Prostate gland (tissue), 2 donors: ENCODE data around the gene CTPS2. TPM values are rescaled to one million over a fixed set of nuclear protein-coding genes. Genes with fewer than 3 reads are reported as not detected.
"Not testable (repeated sequence)": the region's sequence is repeated elsewhere in the genome, so short reads cannot be mapped to it uniquely, and the experiment has no call there.

Experiments used
- DNase-seq: peaks from one replicate; pipeline ENCODE4 v3.0.0-alpha.2; 2019; ENCODE audit warnings: low spot score
- H3K27ac ChIP-seq, 2 donors: fragments of 200-600 bp; sonication (generic); 2 replicates each; pipeline ENCODE4 v1.5.1; 2017 to 2019
- H3K27me3 ChIP-seq: fragments of 200-600 bp; sonication (generic); replicated peaks from 2 replicates; pipeline ENCODE4 v1.5.1; 2019; ENCODE audit not compliant: insufficient read depth
- H3K36me3 ChIP-seq, 2 donors: fragments of 200-600 bp; sonication (generic); 1 replicate in 1 of 2; 2 replicates in 1 of 2; pipeline versions ENCODE4 v1.5.1 to v1.8.1; 2017 to 2019
- H3K4me1 ChIP-seq: fragments of 200-600 bp; sonication (generic); replicated peaks from 2 replicates; pipeline ENCODE4 v1.5.1; 2019
- H3K4me3 ChIP-seq, 2 donors: fragments of 200-600 bp; sonication (generic); 2 replicates each; pipeline ENCODE4 v1.5.1; 2017 to 2019
- H3K9me3 ChIP-seq: fragments of 200-600 bp; sonication (generic); 2 replicates; pipeline ENCODE4 v1.5.1; 2017
- CTCF ChIP-seq, 4 experiments: fragments of 200-600 bp in 2 of 4; fragments of 450-650 bp in 2 of 4; sonication (generic) in 2 of 4; IDR thresholded peaks; 1 replicate in 3 of 4; 2 replicates in 1 of 4; pipeline ENCODE4 v1.5.1; 2016 to 2019; ENCODE audit warnings: antibody characterized with exemption in 4 of 4, mild to moderate bottlenecking in 2 of 4, moderate library complexity in 2 of 4
- POLR2A ChIP-seq: fragments of 450-650 bp; IDR thresholded peaks from one replicate; pipeline ENCODE4 v1.6.1; 2016; ENCODE audit warnings: antibody characterized with exemption, mild to moderate bottlenecking
- POLR2AphosphoS5 ChIP-seq: sonication (generic); formaldehyde crosslinking; IDR thresholded peaks from one replicate; pipeline ENCODE4 v1.6.1; 2017; ENCODE audit warnings: antibody characterized with exemption
- WGBS: methylation state at CpG from one replicate; pipeline ENCODE4 v1.1.5; 2018; 5-methylcytosine and 5-hydroxymethylcytosine counted together
- intact Hi-C: fragments of 100-400 bp; cut with DNase I; formaldehyde crosslinking; loops from one replicate; pipeline ENCODE4 v1.14.2; 2022
- total RNA-seq, 2 donors: library from RNA; depleted of rRNA; stranded (reverse); fragments of >200 nt; gene quantifications; one replicate each; pipeline ENCODE4 v1.1.0, GENCODE V29; 2016

The CTPS2 gene
- total RNA-seq, 2 donors from 2014 or later, result 14.3 to 20.4 TPM

- H3K27ac ChIP-seq, result no peak overlapping the region
- WGBS, result 47% methylated on average over 4 of the region's 4 CpGs
- intact Hi-C loops, result no loop called here
Measured at GRCh38 chrX:16629909-16630308, 82.6 kb downstream of the CTPS2 start.

GRCh38 chrX:16628946-16629595 lies 83.4 kb downstream of the CTPS2 start:
- Histone ChIP-seq H3K9me3 (no peaks in the 10 kb centered on the region), H3K4me3 (no peak overlapping the region), H3K27me3 (no peaks in the 10 kb centered on the region), H3K27ac (no peak overlapping the region), H3K4me1 (no peaks in the 10 kb centered on the region), H3K36me3 (no peaks in the 10 kb centered on the region)
- no peak for DNase-seq
- WGBS, result 79% methylated on average over 17 of the region's 17 CpGs
- TF ChIP-seq POLR2A (no peak), CTCF (IDR thresholded peaks at IDR 0.05) (no peak), POLR2AphosphoS5 (no peak)
- intact Hi-C loops, result no loop called here

More at GRCh38 chrX:16629909-16630308, 82.6 kb downstream of the CTPS2 start:
- Histone ChIP-seq H3K27me3 (no peaks in the 10 kb centered on the region), H3K4me1 (no peaks in the 10 kb centered on the region), H3K9me3 (no peaks in the 10 kb centered on the region), H3K36me3 (no peaks in the 10 kb centered on the region), H3K4me3 (no peak overlapping the region)
- DNase-seq, result no peak
- TF ChIP-seq POLR2A (no peak), CTCF (IDR thresholded peaks at IDR 0.05) (no peak), POLR2AphosphoS5 (no peak)

- H3K4me3 ChIP-seq, H3K9me3 ChIP-seq, H3K36me3 ChIP-seq, intact Hi-C loops, H3K27ac ChIP-seq, H3K27me3 ChIP-seq, H3K4me1 ChIP-seq, DNase-seq: not testable (repeated sequence)
- 94% methylated on average over 6 of the region's 6 CpGs for WGBS
Measured at GRCh38 chrX:16628511-16628910, 84.0 kb downstream of the CTPS2 start.

GRCh38 chrX:16619024-16619423 lies 93.4 kb downstream of the CTPS2 start:
- intact Hi-C loops, result no loop called here
- no peak for DNase-seq
- H3K27ac ChIP-seq, result no peak overlapping the region
- TF ChIP-seq POLR2A (no peak), POLR2AphosphoS5 (no peak), CTCF (IDR thresholded peaks at IDR 0.05) (no peak)
- H3K4me3 ChIP-seq, result no peak overlapping the region
- H3K4me1 ChIP-seq, result no peaks in the 10 kb centered on the region
- no peaks in the 10 kb centered on the region for H3K27me3 ChIP-seq
- no peaks in the 10 kb centered on the region for H3K9me3 ChIP-seq
- H3K36me3 ChIP-seq, result no peaks in the 10 kb centered on the region
- 96% methylated on average over 2 of the region's 2 CpGs for WGBS

- TF ChIP-seq POLR2AphosphoS5 (no peak), POLR2A (no peak), CTCF (IDR thresholded peaks at IDR 0.05) (no peak)
- DNase-seq, result no peak
- no peaks in the 10 kb centered on the region for H3K27me3 ChIP-seq
- H3K9me3 ChIP-seq, result no peaks in the 10 kb centered on the region
- H3K36me3 ChIP-seq, result no peaks in the 10 kb centered on the region
- intact Hi-C loops, result no loop called here
- no peak overlapping the region for H3K27ac ChIP-seq
- 92% methylated on average over 1 of the region's 1 CpG for WGBS
- no peak overlapping the region for H3K4me3 ChIP-seq
- H3K4me1 ChIP-seq, result no peaks in the 10 kb centered on the region
Measured at GRCh38 chrX:16618422-16618821, 94.0 kb downstream of the CTPS2 start.
